ENCODE measurements around the gene CTSA.
"Not testable (repeated sequence)": the region's sequence is repeated elsewhere in the genome, so short reads cannot be mapped to it uniquely, and the experiment has no call there.

Gene CTSA

DNA sequence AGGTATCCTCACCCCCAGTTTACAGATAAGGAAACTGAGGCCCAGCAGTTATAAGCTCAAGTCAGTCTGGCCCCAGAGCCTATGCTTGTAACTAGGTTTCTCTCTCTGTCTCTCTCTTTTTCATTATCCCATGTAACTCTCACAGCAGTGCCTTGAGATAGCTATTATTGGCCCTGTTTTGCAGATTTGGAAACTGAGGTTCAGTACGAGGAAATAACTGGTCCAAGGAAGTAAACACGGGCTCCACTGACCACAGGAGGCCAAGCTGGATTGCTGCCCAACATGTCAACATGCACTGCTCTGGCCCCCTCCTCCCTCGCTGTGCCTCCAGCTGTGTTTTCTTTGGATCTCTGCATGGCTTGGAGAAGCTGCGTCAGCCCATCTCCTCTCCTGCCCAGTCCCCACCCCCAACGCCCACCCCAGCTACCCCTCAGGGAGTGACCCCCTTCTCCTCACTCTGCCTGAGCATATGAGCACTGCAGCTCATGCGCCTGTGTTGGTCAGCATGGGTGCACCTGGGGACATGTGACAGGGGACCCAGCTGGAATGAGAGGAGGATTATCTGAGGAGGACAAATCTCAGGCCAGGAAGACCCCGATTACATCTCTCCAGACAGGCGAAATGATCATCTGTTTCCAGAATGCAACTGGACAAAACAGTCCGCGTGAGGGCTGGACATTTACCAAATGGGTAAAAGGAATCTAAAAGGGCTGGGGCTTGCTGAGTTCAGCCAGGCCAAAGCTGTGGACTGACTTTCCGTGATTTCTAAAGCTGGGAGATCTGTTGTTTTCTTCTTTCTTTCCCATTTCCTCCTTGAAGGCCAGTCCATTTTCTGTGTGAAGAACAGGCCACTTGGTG lies 28.6 kb downstream of the CTSA start:
- no peak for DNase-seq

DNA sequence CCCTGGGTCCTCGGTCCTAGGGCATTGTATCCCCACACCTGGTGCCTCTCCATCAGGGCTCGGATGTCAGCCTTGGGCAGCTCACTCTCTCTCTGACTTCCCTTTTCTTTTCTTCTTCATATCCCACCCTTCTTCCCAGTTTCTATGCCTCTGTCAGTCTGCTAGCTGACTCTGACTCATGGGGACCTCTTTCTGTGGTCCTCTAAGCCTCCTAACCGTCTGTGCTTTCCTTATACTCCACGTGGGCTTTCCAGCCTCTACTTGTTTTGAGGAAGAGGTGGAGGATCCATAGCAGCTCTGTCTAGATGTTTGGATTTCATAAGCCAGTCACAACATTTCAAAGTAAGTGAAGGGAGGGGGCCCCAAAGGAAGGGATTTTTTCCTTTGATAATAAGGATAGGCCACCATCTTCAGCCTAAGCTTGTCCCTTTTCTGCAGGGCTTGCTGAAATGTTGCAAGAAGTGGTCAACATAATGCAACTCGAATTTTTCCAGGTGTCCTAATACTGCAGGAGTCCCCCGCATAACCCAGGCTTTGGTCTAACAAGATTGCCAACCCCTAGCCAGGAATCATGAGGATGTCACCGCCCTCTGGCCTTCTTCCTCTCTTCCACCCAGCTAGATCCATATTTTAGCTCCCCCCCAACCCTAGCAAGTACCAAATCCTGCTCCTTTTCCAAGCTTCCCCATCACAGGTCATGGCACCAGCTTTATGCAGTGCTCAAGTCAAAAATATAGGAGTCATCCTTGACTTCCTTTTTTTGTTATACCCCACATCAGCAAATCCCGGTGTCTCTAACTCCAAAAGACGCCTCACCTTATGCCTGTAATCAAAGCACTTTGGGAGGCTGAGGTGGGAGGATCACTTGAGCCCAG lies 29.6 kb downstream of the CTSA start:
- no peak for DNase-seq

DNA sequence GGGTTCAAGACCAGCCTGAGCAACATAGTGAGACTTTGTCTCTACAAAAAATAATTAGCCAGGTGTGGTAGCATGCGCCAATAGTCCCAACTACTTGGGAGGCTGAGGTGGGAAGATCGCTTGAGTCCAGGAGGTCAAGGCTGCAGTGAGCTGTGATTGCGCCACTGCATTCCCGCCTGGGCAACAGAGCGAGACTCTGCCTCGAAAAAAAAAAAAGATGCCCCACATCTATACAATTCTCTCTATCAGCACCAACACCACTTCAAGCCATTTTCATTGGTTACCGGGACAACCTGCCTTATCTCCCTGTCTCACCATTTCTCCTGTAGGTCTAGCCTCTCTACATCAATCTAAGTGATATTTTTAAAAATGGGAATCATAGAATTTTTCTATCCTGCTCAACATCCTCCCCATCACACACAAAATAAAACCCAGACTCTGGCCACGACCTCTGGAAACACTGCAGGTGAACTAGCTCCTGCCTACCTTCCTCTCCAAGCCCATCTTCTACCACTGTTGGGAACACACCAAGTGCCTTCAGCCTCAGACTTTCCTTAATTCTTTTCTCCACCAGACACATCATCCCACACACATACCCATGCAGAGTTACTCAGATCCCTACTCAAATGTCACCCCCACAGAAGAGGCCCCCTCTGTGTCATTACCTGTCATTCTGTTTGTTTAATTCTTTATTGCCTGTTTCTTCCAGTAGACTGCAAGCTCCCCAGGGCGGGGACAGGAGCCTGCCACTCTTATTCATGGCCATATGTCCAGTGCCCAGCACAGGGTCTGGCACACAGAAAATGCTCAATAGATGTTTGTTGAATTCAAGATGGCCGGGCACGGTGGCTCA lies 30.4 kb downstream of the CTSA start:
- no peak for DNase-seq

DNA sequence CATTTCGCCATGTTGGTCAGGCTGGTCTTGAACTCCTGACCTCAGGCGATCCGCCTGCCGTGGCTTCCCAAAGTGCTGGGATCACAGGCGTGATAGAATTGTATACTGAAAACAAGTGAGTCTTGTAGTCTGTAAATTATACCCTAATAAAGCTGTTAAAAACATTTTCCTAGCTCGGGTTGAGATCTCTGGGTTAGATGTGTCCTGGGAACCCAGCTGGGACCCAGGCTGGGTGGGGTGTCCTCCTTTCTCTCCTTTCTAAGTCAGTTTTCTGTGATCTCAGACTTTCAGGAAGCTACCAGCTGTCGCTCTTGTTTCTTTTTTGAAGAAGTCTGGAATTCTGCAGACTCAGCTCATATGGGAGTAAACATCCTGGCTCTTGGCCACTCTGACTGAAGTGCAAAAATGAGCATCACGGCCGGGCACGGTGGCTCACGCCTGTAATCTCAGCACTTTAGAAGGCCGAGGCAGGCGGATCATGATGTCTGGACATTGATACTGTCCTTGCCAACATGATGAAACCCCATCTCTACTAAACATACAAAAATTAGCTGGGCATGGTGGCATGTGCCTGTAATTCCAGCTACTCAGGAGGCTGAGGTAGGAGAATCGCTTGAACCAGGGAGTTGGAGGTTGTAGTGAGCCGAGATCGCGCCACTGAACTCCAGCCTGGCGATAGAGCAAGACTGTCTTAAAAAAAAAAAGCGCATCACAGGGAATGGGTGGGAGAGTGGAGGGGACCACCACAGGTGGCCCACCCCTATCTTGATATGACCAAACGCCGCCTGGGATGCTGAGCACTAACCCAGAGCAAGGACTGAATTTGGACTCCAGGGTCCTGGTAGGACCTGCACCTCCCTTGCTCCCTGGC lies 33.5 kb downstream of the CTSA start:
- DNase-seq, result no peak

DNA sequence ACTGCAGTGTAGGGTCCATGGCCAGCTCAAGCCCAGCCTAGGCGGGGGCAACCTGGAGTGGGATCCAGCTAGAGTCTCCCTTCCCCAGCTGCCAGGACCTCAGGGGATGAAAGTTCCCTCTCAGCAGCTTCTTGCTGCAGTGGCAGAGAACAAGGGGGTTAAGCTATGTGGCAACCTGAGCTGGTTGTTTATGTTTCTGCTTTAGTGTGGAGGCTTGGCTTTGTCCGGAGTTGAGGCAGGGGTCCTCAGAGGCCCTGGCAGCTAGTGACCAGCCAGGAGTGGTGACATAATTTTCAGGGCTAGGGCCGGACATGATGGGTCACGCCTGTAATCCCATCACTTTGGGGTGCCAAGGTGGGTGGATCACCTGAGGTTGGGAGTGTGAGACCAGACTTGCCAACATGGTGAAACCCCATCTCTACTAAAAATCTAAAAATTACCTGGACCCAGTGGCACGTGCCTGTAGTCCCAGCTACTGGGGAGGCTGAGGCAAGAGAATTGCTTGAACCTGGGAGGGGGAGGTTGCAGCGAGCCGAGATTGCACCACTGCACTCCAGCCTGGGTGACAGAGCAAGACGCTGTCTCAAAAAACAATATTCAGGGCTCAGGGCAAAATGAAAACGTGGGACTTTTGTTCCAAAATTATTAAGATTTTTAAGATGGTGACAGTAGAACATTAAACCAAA lies 34.8 kb downstream of the CTSA start:
- no peak for DNase-seq

DNA sequence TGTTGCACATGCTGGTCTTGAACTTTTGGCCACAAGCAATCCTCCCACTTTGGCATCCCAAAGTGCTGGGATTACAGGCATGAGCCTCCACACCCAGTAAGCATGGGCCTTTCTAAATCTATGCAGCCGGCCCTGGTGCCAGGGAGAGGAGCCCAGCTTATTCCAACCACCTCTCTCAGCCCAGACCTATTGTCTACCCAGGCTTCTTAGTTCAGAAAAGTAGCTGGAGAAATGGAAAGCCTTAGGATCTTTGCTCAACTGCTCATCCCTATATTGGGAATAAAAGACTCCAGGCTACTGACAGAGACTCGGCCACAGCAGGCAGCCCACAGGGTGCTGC lies 35.6 kb downstream of the CTSA start:
- no peak for DNase-seq

DNA sequence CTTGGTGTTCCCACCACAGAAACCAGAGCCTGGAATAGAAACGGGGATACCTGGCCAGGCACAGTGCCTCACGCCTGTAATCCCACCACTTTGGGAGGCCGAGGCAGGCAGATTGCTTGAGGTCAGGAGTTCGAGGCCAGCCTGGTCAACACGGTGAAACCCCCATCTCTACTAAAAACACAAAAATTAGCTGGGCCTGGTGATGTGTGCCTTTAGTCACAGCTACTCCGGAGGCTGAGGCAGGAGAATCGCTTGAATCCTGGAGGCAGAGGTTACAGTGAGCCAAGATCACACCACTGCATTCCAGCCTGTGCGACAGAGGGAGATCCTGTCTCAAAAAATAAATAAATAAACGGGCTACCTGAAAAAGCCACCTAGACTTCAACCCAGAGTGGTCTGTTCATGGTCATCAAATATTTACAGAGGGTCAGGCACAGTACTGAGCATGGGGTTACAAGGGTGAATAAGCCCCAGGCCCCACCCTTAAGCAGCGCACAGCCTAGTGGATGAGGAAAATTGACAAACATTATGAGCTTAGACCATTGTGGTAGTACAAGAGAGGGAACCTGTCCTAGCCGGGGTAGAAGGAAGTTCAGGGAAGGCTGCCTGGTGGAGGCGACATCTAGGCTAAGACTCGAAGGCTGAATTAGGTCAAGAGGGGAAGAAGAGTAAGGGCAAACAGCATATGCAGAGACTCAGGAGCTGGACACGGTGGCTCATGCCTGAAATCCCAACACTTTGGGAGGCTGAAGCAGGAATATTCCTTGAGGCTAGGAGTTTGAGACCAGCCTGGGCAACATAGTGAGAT lies 36.1 kb downstream of the CTSA start:
- DNase-seq, result no peak

DNA sequence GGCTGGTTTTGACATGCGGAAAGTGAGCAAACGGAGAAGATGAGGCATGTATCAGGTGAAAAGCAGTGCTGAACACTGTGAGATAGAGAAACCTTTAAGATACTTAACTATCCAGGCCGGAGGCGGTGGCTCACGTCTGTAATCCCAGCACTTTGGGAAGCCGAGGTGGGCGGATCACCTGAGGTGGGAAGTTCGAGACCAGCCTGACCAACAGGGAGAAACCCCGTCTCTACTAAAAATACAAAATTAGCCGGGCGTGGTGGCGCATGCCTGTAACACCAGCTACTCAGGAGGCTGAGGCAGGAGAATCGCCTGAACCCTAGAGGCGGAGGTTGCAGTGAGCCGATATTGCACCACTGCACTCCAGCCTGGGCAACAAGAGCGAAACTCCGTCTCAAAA lies 40.5 kb downstream of the CTSA start:
- not testable (repeated sequence) for DNase-seq

DNA sequence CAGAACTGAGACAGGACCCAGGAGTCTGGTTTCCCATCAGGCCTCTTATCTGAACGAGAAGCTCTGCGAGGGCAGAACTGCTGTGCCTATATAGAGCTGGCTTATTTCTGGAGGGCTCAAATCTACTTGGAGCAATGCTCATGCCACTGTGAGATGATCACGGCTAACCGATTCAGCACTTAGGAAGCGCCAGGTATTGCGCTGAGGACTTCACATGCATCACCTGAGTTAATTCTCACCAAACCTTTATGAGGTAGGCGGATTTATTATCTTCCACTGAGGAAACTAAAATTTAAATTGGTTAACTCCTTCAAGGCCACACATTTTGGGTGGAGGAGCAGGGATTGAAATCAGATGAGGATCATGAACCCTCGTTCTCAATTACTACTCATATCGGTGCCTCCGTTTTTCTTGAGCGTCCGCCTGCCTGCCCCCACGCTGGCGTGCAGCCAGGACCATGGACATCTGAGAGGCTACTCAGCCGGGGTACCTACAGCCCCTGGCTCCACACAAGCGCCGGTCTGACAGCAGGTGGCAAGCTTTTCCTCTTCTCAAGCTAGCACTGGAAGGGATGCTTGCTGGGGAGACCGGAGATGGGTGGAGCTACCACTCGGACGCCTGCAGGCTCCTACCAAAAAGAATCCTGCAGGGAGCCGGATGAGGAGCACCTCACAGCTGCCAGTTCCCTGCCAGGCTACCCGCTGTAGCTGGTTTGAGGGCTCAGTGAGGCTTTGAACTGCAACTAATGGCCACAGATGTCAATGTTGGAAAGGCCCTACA lies 42.3 kb downstream of the CTSA start:
- peak; percentile 23 to 78 (median 44) for DNase-seq

DNA sequence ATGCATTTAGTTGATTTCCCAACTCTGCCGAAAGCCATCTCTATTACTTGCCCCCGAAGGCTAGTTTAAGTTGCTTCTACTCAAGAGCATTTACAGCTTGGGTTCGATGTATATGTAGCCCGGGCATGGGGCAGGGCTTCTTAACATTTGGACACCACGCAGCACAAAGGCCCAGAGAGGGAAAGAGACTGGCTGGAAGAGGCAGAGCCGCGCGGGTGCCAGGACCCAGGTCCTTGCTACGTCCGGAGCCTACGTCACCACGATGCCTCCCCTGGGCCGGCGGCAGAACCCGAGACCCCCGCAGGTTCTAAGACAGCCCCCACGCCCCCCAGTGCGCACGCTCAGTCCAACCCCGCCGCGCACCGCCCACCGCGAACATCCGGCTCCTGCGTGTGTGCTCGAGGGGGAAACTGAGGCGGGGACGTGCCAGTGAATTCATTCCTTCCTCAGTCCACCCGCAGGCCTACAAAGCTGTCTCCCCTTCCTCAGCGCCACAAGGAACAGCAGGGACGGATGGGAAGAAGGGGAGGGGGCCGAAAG lies 43.0 kb downstream of the CTSA start:
- DNase-seq, result peak; percentile 29 to 62 (median 40)

DNA sequence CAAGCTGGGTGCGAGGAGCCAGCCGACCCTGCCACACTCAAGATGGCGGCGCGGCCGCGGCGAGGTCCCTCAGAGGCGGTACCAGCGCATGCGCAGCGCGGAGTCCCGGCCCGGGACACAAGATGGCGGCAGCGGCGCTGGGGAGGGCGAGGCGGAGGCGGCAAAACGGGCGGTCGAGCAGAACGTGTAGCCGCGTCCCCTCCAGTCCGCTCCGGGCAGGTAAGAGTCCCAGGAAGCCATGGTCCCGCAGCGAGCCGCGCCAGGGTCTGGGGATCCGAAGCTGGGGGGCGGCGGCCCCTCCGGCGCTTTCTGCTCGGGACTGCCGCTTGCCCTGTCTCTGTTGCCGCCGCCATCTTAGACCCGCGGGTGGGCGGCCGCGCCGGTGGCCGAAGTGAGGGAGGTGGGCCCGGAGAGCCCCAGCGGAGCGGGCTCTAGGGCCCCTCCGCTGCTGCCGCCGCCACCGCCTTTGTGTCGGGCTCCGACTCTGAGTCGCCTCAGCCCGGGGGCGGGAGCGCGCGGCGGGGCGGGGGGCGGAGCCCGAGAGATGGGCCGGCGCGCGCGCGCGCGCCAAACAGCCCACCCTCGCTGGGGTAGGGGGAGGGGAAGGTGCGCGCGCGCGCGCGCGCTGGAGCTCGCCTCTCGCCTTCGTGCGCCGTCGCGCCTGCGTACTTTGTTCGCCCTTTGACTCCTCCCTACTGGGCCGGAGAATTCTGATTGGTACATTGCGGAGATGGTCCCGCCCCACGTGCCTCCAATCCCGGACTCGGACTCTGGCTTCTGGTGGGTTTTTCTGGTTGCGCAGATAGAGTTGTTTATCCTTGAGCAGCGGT lies 43.7 kb downstream of the CTSA start, which contains the start of gene PCIF1:
TSS of gene PCIF1 (plus strand) at position 98 of the 830 bp plus-strand sequence. CDS start 4,317 bp downstream, outside the sequence.
- DNase-seq, result peak; percentile 94 to 98 (median 97)

DNA sequence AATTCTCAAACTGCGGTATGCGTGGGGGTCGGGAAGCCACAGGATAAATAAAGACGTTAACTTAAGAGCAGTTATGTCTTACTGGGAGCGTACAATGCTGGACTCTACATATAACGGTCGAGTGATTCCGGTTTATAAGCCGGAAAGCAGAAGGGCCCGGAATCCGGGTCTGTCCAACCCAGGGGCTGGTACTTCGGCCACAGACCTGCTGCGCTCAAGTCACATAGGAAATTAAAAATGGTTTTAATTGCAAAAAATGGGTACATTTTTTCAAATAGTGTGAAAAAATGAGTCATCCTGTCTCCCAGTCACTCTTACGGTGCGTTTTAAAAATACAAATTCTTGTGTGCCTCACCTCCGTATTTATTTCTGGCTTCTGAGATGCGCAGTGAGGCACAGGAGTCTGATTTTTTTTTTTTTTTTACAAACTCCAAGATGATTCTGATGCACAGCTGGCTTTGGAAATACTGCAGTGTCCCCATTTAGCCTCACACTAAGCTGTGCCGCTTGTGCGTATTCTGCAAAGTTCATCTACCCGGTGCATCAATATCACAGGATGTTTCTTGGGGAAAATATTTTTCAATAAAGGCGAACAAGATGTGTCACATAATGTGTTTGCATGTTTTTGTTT lies 44.4 kb downstream of the CTSA start:
- DNase-seq, result no peak

DNA sequence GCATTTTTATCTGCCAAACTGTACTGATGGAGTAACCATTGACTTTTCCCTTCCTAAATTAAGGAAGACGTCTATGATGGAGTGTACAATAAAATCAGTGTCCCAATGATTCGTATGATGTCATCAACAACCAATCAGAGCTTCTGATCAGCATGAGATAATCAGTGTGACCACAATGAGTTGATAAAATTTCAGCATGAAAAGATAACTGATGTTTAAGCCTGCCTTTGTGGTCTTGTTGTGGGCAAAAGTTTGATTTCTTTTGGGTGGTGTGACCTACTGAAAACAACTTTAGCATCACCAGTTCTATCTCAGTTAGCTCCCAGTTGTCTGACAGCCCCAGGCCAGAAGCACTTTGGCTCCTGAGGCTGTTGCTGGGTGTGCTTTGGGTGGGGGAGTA lies 46.6 kb downstream of the CTSA start:
- DNase-seq, result no peak

DNA sequence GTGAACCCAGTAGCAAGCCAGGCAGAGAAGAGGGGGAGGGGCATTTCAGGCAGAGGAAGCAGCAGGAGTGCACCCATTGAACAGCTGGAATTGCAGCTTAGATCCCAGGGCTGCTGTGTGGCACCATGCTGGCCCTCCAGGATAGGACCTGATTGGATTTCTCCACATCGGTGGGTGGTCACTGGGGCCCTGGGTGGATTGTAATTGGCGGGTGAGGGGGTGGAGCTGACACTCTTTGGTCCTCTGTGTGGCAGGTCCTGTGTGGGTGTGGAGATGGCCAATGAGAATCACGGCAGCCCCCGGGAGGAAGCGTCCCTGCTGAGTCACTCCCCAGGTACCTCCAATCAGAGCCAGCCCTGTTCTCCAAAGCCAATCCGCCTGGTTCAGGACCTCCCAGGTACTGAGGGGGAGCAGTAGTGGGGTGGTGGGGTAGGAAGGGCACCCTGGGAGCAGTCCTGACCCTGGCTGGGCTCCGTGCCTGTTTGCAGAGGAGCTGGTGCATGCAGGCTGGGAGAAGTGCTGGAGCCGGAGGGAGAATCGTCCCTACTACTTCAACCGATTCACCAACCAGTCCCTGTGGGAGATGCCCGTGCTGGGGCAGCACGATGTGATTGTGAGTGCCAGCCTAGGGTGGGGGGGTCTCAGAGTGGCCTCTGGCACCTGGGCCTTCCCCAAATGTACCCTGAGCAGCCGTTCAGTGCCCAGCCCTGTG lies 47.7 kb downstream of the CTSA start:
- DNase-seq, result no peak

DNA sequence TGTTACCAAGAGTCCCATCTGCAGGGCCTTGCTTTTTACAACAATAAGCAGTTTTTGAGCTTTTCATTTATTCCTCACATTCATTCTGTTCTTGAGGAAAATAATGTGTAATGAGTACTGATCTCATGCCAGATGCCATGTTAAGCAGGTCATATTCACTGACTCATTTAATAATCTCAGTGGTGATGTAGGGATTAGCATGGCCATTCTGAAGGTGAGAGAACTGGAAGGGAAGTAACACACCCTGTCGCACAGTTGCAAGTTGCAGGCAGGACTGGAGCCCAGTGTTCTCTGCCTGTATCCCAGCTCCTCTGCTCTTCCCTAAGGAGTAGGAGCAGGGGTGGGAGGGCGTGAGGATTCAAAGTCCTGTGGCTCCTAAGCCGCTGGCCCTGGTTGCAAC lies 48.9 kb downstream of the CTSA start:
- no peak for DNase-seq

DNA sequence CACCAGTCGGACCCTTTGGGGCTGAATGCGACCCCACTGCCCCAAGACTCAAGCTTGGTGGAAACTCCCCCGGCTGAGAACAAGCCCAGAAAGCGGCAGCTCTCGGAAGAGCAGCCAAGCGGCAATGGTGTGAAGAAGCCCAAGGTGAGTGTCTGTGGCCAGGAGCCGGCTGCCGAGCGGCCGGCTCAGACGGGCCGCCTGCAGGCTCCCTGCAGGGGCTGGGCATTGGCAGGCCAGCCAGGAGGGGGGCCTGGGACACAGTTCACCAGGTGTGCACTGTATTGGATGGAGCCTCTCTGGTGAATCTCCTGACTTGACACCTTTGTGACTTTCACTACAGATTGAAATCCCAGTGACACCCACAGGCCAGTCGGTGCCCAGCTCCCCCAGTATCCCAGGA lies 49.3 kb downstream of the CTSA start:
- DNase-seq, result no peak

DNA sequence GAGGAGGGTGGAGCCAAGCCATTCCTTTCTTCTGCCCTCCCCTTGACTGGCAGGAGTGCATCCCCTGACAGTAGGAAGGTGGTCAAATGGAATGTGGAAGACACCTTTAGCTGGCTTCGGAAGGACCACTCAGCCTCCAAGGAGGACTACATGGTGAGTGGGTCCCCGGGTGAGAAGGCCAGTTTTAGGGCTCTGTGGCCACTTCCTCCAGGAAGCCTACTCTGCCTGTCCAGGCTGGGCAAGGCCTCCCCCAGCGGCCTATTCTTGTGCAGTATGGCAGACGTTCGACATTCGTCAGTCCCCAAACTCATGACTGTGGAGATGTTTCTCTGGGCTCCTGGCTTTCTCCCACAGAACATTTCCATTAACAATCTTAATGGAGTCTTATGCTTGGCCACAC lies 52.5 kb downstream of the CTSA start:
- no peak for DNase-seq
